IPS-20b (cell line): Measurements from ENCODE around the gene CBFA2T2.

Experiments used
- H3K27ac ChIP-seq: one replicate; pipeline ENCODE4 v1.5.1; 2013; ENCODE audit warnings: low read length
- H3K27me3 ChIP-seq: 2 replicates; pipeline ENCODE4 v1.6.1; 2013; ENCODE audit warnings: mild to moderate bottlenecking, low read length, inconsistent platforms; ENCODE audit not compliant: insufficient read depth
- H3K36me3 ChIP-seq: 2 replicates; pipeline ENCODE4 v1.6.1; 2013; ENCODE audit warnings: low read depth, mild to moderate bottlenecking, inconsistent platforms, low read length, moderate library complexity; ENCODE audit not compliant: insufficient read depth
- H3K4me1 ChIP-seq: 2 replicates; pipeline ENCODE4 v1.6.1; 2013; ENCODE audit warnings: mild to moderate bottlenecking, control low read depth, inconsistent platforms, low read length, moderate library complexity; ENCODE audit not compliant: insufficient read depth
- H3K4me3 ChIP-seq: 2 replicates; pipeline ENCODE4 v1.5.1; 2013; ENCODE audit warnings: mild to moderate bottlenecking, low read length, inconsistent platforms
- H3K9ac ChIP-seq: 2 replicates; pipeline ENCODE4 v1.6.1; 2013; ENCODE audit warnings: low read depth, mild to moderate bottlenecking, inconsistent platforms, low read length, moderate library complexity
- H3K9me3 ChIP-seq: 2 replicates; pipeline ENCODE4 v1.6.1; 2013; ENCODE audit warnings: mild to moderate bottlenecking, low read depth, low read length, inconsistent platforms; ENCODE audit not compliant: insufficient read depth

Gene CBFA2T2

DNA sequence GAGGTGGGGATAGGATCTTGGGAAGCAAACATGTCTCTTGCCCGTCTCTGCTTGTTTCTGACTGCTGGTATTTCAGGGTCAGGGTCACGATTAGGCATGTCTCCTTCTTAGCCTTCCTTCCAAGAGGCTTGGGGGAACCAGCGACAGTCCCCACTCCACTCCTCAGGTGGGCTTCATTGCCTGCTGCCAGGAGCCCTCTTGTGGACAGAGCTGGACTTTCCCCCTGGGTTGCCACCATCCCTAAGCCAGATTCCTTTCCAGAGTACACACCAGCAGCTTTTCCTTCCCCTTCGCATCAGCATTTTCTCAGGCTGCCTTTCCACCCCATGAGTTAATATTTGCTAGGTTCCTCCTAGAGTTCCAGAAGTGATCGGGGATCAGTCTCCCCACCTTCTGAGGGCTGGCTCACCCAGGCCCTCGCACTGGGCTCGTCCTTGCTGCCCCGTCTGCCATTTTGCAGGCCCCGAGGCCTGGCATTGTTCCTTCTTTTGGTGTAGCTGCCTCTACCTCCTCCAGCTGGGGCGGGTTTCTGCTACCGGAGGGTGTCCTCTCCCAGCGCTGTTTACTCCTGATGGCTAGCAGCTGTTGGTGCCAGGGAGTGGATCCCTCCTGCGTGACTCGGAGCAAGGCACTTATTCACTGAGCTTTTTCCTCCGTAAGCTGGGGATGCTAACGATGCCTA lies 163.5 kb downstream of the CBFA2T2 start:
- no peak overlapping the region for H3K4me3 ChIP-seq
- no peaks in the 10 kb centered on the region for H3K4me1 ChIP-seq
- no peak overlapping the region for H3K27ac ChIP-seq
- H3K9me3 ChIP-seq: no peaks in the 10 kb centered on the region
- H3K27me3 ChIP-seq: no peaks in the 10 kb centered on the region
- peaks cover 5% of the 10 kb centered on the region; the same call in 1 of the 2 replicates for H3K36me3 ChIP-seq
- no peak overlapping the region for H3K9ac ChIP-seq

DNA sequence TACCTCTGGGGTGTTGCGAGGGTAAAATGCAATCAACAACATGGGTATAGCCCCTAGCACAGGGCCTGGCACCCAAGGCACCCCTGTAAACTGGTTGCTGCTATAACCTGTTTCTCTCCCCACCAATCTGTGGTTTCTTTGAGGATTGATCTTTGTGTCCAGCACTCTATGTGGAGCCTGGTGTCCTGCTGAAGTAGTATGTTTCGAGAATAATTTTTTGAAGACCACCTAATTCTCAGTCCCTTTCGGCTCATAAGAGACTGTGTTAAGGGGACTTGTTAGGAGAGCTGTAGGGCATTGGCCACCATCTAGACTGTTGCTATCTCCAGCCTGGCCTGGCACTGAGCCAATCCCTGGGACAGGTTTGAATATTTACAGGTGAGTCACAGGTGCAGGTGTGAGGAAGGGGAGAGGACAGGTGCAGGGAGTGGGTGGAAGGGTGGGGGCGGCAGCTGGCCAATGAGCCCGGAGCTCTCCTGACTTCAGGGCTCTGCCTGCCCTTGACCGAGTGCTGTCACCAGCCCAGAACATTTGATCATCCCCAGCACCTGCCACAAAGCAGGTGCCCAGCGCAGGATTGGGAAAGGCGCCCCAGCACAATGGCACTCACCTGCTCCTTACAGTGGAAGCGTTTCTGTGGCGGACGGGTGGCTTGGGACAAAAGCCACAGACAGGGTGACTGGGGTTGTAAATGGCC lies 164.2 kb downstream of the CBFA2T2 start:
- Histone ChIP-seq H3K4me1 (no peaks in the 10 kb centered on the region), H3K27me3 (no peaks in the 10 kb centered on the region), H3K27ac (no peak overlapping the region), H3K4me3 (no peak overlapping the region), H3K9me3 (no peaks in the 10 kb centered on the region), H3K9ac (no peak overlapping the region), H3K36me3 (peaks cover 5% of the 10 kb centered on the region; the same call in 1 of the 2 replicates)

DNA sequence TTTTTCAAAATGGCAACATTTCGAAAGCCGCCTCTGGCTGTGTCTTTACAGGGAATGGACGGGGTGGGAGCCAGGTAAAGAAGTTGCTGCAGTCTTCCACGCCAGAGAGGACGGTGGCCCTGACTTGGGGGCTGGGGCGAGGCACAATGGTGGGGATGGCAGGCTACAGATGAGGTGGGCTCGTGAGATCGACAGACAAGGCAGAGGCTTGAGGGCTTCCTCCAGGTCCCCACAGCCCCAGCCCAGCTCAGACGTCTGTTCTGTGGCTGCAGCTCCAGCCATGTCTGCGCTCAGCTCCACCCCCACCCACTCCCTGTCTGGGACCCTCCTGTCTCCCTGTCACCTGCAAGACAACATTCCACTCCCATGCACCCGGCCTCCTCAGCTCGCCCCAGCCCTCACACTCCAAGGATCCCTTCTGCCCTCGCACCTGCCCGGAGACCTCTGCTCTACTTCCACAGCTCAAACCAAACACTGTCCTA lies 164.8 kb downstream of the CBFA2T2 start:
- Histone ChIP-seq H3K4me3 (no peak overlapping the region), H3K4me1 (no peaks in the 10 kb centered on the region), H3K9ac (no peak overlapping the region), H3K9me3 (no peaks in the 10 kb centered on the region), H3K27me3 (no peaks in the 10 kb centered on the region), H3K36me3 (peaks cover 5% of the 10 kb centered on the region; the same call in 1 of the 2 replicates), H3K27ac (no peak overlapping the region)

DNA sequence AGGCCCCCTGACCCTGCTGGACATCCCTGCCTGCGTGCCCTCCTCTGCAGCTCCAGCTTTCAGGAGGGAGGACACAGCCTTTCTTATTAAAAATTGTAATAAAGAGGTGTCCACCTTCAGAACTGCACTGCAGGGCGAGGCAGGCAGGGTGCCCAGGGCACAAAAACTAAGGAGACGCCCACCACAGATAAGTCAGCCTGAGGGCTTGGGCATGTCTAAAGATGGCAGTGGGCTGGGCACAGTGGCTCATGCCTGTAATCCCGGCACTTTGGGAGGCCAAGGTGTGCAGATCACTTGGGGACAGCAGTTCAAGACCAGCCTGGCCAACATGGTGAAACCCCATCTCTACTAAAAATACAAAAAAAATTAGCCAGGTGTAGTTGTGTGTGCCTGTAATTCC lies 165.3 kb downstream of the CBFA2T2 start:
- Histone ChIP-seq H3K27me3 (no peaks in the 10 kb centered on the region), H3K9ac (no peak overlapping the region), H3K4me1 (no peaks in the 10 kb centered on the region), H3K4me3 (no peak overlapping the region), H3K27ac (no peak overlapping the region), H3K9me3 (no peaks in the 10 kb centered on the region), H3K36me3 (peaks cover 5% of the 10 kb centered on the region; the same call in 1 of the 2 replicates)

DNA sequence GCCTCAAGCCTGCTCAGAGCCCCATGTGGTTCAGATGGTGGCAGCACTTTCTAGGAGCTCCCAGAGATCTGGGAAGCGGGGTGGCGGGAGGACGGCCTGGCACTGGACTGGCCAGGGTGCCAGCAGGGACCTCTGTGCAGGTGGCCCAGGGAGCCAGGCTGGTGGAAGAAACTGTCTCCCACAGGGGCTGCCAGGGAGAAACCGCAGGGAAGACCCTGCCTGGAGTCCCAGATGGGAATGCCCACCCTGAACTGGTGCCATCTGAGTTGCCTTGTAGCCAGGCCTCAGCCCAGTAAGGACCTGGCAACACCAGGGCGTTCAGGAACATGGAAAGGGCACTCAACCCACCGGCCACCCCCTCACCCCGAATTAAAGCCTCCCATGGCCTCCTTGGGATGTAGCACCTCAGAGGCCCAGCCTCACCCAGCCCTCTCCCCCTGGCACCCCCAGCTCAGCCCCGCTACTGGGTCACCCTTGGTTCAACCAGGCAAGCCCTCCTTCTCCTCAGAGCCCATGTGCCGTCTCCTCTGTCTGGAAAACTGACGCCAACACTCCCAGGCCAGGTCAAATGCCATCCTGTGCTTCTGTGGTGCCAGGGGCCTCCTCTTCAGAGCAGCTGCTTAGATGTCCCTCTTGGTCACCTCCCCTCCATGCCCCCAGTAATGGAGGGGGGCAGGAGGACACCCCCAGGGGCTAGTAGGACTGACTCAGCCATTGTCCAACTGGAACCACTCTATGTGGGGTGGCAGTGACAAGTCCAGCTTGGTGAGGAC lies 166.3 kb downstream of the CBFA2T2 start:
- Histone ChIP-seq H3K9me3 (no peaks in the 10 kb centered on the region), H3K9ac (no peak overlapping the region), H3K4me3 (no peak overlapping the region), H3K4me1 (no peaks in the 10 kb centered on the region), H3K27me3 (no peaks in the 10 kb centered on the region), H3K27ac (no peak overlapping the region), H3K36me3 (peaks cover 5% of the 10 kb centered on the region; the same call in 1 of the 2 replicates)

DNA sequence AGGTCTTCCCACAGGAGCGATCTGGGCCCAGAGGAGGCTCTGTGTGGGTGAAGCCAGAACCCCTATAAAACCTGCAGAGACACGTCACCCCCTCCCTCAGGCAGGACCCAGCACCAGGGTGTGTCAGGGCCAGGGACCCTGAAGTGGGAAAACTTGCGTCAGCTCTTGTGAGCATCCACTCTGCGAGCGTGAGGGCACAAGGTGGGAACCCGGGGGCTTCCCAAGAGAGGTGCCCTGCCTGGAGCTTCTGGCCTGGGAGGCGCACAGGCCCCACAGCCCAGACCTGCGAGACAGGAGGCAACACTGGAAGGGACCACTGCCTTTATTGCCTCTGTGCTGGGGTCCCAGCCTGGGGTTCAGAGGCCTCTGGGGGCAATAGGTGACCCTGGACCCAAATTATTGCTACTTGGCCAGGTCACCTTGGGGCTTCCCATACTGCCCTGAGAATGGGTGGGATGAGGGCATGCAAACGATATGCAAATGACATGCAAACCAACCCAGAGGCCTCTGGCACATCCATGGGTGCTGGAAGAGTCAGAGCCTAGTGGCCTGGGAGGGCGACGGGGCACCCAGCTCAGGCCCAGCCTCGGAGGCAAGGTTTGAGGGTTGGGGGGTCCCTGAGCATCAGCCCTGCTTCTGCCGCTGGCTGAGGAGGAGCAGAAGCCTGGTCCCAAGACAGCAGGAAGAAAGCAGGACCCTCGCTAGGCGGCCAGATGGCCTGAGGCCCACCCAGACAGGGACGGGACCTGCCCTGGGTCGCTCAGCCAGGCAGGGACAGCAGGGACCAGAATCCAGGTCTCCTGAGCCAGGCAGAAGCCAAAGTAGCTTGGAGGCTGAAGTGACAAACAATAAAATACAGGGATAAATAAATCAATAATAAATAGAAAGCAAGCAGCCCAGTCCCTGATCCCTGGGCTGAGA lies 167.1 kb downstream of the CBFA2T2 start:
- H3K27ac ChIP-seq: no peak overlapping the region
- H3K36me3 ChIP-seq: peaks cover 5% of the 10 kb centered on the region; the same call in 1 of the 2 replicates
- H3K9ac ChIP-seq: no peak overlapping the region
- no peaks in the 10 kb centered on the region for H3K4me1 ChIP-seq
- H3K9me3 ChIP-seq: no peaks in the 10 kb centered on the region
- no peaks in the 10 kb centered on the region for H3K27me3 ChIP-seq
- no peak overlapping the region for H3K4me3 ChIP-seq

DNA sequence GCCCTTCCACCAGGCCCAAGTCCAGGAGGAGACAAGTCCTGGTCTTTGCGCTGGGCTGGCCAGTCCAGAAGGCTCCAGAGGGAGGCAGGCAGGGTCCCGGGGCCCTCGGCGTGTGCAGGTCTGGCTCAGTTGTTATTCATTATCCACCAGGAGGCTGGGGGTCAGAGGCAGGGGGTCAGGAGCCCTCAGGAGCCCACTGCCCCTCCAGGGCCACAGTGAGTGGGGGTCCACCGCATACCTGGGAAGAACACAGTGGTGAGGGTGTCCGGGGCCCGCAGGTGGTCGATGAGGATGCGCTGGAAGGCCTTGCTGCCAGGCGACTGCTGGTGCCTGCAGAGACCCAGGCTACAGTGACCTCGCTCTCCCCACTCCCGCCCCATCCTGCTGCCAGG lies 167.8 kb downstream of the CBFA2T2 start:
- Histone ChIP-seq H3K4me1 (no peaks in the 10 kb centered on the region; the same call in 1 of the 2 replicates), H3K27me3 (no peaks in the 10 kb centered on the region), H3K9me3 (no peaks in the 10 kb centered on the region), H3K4me3 (no peak overlapping the region), H3K9ac (no peak overlapping the region), H3K36me3 (peaks cover 5% of the 10 kb centered on the region; the same call in 1 of the 2 replicates), H3K27ac (no peak overlapping the region)

DNA sequence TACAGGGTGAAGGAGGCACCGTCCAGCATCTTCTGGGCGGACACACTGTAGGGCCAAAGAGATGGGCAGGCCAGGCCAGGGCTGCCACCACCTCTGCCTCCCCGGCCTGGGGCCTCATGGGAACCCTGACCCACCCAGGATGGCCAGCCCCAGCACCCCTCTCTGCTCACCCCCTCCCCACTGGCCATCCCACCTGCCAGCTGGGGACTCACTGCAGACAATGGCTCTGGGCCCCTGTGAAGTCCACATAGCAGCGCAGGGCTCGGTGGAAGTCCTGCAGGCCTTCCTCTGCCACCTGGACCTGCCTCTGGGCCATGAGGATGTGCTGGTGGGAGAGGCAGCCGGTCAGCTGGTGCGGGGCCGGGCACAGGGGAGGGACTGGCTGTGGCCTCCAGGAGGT lies 168.6 kb downstream of the CBFA2T2 start:
- Histone ChIP-seq H3K27me3 (no peaks in the 10 kb centered on the region), H3K4me1 (no peaks in the 10 kb centered on the region; the same call in 1 of the 2 replicates), H3K9me3 (no peaks in the 10 kb centered on the region), H3K4me3 (no peak overlapping the region), H3K9ac (no peak overlapping the region), H3K27ac (no peak overlapping the region), H3K36me3 (peaks cover 5% of the 10 kb centered on the region; the same call in 1 of the 2 replicates)

DNA sequence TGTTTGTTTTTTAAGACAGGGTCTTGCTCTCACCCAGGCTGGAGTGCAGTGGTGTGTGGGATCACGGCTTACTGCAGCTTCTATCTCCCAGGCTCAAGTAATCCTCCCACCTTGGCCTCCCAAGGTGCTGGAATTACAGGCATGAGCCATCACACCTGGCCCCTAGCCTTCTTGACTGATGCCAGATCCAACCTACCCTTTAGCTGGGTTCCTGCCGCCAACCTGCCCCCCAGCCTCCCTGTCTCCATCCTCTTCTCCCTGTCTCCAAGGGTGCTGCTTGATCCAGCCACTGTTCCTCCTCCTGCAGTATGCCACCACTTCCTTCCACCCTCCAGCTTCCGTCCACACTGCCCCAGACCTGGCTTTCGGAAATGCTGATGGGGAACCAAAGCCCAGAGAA lies 169.0 kb downstream of the CBFA2T2 start:
- Histone ChIP-seq H3K9ac (no peak overlapping the region), H3K9me3 (no peaks in the 10 kb centered on the region), H3K27me3 (no peaks in the 10 kb centered on the region), H3K4me3 (no peak overlapping the region), H3K4me1 (no peaks in the 10 kb centered on the region; the same call in 1 of the 2 replicates), H3K36me3 (peaks cover 5% of the 10 kb centered on the region; the same call in 1 of the 2 replicates), H3K27ac (no peak overlapping the region)

DNA sequence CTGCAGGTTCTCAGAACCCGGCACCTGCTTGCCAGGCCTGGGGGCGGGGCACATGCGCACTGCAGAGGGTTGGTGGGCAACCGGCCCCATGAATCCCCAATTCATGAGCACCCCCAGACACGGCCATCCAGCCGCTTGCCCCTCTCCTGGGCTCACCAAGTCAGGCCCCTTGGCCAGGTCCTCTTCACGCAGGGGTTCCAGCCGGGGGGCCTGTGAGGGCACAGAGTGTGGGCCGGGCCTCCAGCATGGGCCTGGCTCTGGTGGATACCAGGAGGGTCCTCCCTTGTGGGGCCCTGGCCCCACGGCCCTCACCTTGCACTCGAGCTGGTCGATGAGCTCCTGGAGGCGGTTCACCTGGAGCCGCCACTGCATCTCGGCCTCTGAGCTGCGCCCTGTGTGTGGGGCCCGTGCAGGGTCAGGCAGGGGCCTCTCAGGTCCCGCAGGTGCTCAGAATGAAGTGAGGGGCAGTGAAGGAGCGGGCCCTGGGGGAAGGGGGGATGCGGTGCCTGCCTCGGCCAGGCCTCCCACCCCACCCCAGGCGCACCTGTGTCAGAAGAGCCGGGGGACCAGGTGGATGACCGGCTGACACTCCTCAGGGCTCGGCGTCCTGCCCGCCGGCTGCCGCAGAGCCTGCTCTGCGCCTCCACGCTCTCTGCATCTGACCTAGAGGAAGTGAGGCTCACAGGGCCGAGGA lies 169.6 kb downstream of the CBFA2T2 start:
- Histone ChIP-seq H3K27me3 (peaks cover 4% of the 10 kb centered on the region; the same call in 1 of the 2 replicates), H3K27ac (no peak overlapping the region), H3K36me3 (peaks cover 5% of the 10 kb centered on the region; the same call in 1 of the 2 replicates), H3K9ac (no peak overlapping the region), H3K4me1 (peaks cover 4% of the 10 kb centered on the region; the same call in 1 of the 2 replicates), H3K9me3 (no peaks in the 10 kb centered on the region), H3K4me3 (no peak overlapping the region)
